Measurements from ENCODE around the gene BET1L.

The BET1L gene

GRCh38 chr11:209275-210121 lies 2.3 kb upstream of the BET1L start:
- no CpG with 5 or more reads among the region's 29 CpGs for WGBS, 2 donors (ENCODE audit: extremely low coverage in 2 of 2, insufficient read length in 2 of 2, insufficient replicate concordance in 1 of 2)
- Histone ChIP-seq H3K27me3 (ENCODE audit: control insufficient read depth in 3 of 3, insufficient read depth in 3 of 3, low read depth in 1 of 3, low read length in 3 of 3) (no peaks in the 10 kb centered on the region), H3K9ac (ENCODE audit: low read depth, low read length, poor library complexity) (peak overlapping the region; percentile 97), H3K18ac (ENCODE audit: low read length) (no peak overlapping the region), H2BK15ac (ENCODE audit: low read length) (no peak overlapping the region), H3K14ac (ENCODE audit: low read length) (no peak overlapping the region), H2AFZ (ENCODE audit: low read length) (peak overlapping the region; percentile 75), H3K79me1 (ENCODE audit: low read depth, low read length) (peaks cover 29% of the 10 kb centered on the region), H4K91ac (ENCODE audit: low read depth, low read length, poor library complexity) (no peak overlapping the region), H3K23ac (ENCODE audit: low read depth, low read length, poor library complexity) (peak overlapping the region; percentile 22), H3K4me3 (ENCODE audit: low read length in 2 of 2) (peak overlapping the region; percentile 89 to 91), H3K27ac (replicated peaks; ENCODE audit: low read length) (no peak overlapping the region), H2AK5ac (ENCODE audit: low read depth, low read length) (peak overlapping the region; percentile 64), H2BK120ac (ENCODE audit: low read depth, low read length) (no peak overlapping the region), H3K4me1 (ENCODE audit: control insufficient read depth in 2 of 2, insufficient read depth in 1 of 2, low read depth in 1 of 2, low read length in 2 of 2) (peaks cover 15 to 18% of the 10 kb centered on the region in 2 donors), H2BK5ac (ENCODE audit: low read length) (peak overlapping the region; percentile 85), H3K36me3 (replicated peaks in 1 of 2; ENCODE audit: control insufficient read depth in 2 of 2, insufficient read depth in 2 of 2, low read length in 2 of 2) (peaks cover 56 to 68% of the 10 kb centered on the region in 2 donors), H3K4me2 (ENCODE audit: insufficient read depth, low read length, poor library complexity, severe bottlenecking) (peak overlapping the region; percentile 71), H4K8ac (ENCODE audit: low read depth, low read length) (no peak overlapping the region), H3K9me3 (replicated peaks in 1 of 2; ENCODE audit: control insufficient read depth in 2 of 2, insufficient read depth in 1 of 2, low read depth in 1 of 2, low read length in 2 of 2) (no peaks in the 10 kb centered on the region), H3K4ac (ENCODE audit: low read length) (no peak overlapping the region), H2BK12ac (ENCODE audit: low read length) (no peak overlapping the region)
- DNase-seq (ENCODE audit: low spot score) = no peak

GRCh38 chr11:208917-209260 lies 1.7 kb upstream of the BET1L start:
- no CpG with 5 or more reads among the region's 26 CpGs for WGBS, 2 donors (ENCODE audit: extremely low coverage in 2 of 2, insufficient read length in 2 of 2, insufficient replicate concordance in 1 of 2)
- H2AK5ac ChIP-seq (ENCODE audit: low read depth, low read length) = peak overlapping the region; percentile 64
- H3K18ac ChIP-seq (ENCODE audit: low read length) = peak overlapping the region; percentile 90
- H4K8ac ChIP-seq (ENCODE audit: low read depth, low read length) = no peak overlapping the region
- no peak overlapping the region for H2BK12ac ChIP-seq (ENCODE audit: low read length)
- H3K27ac ChIP-seq (replicated peaks; ENCODE audit: low read length) = no peak overlapping the region
- H2AFZ ChIP-seq (ENCODE audit: low read length) = peak overlapping the region; percentile 75
- H3K4ac ChIP-seq (ENCODE audit: low read length) = no peak overlapping the region
- H3K9ac ChIP-seq (ENCODE audit: low read depth, low read length, poor library complexity) = peak overlapping the region; percentile 97
- H4K91ac ChIP-seq (ENCODE audit: low read depth, low read length, poor library complexity) = no peak overlapping the region
- peak overlapping the region; percentile 89 to 91 for H3K4me3 ChIP-seq (ENCODE audit: low read length in 2 of 2)
- no peak overlapping the region for H2BK120ac ChIP-seq (ENCODE audit: low read depth, low read length)
- H3K9me3 ChIP-seq (replicated peaks in 1 of 2; ENCODE audit: control insufficient read depth in 2 of 2, insufficient read depth in 1 of 2, low read depth in 1 of 2, low read length in 2 of 2) = no peaks in the 10 kb centered on the region
- H3K4me2 ChIP-seq (ENCODE audit: insufficient read depth, low read length, poor library complexity, severe bottlenecking) = peak overlapping the region; percentile 71
- peaks cover 55 to 68% of the 10 kb centered on the region in 2 donors for H3K36me3 ChIP-seq (replicated peaks in 1 of 2; ENCODE audit: control insufficient read depth in 2 of 2, insufficient read depth in 2 of 2, low read length in 2 of 2)
- H3K23ac ChIP-seq (ENCODE audit: low read depth, low read length, poor library complexity) = peak overlapping the region; percentile 87
- H3K27me3 ChIP-seq (ENCODE audit: control insufficient read depth in 3 of 3, insufficient read depth in 3 of 3, low read depth in 1 of 3, low read length in 3 of 3) = no peaks in the 10 kb centered on the region
- no peak overlapping the region for H2BK15ac ChIP-seq (ENCODE audit: low read length)
- peaks cover 15 to 18% of the 10 kb centered on the region in 2 donors for H3K4me1 ChIP-seq (ENCODE audit: control insufficient read depth in 2 of 2, insufficient read depth in 1 of 2, low read depth in 1 of 2, low read length in 2 of 2)
- peaks cover 32% of the 10 kb centered on the region for H3K79me1 ChIP-seq (ENCODE audit: low read depth, low read length)
- no peak overlapping the region for H3K14ac ChIP-seq (ENCODE audit: low read length)
- DNase-seq (ENCODE audit: low spot score) = no peak
- H2BK5ac ChIP-seq (ENCODE audit: low read length) = peak overlapping the region; percentile 85

GRCh38 chr11:208181-208916 lies 1.1 kb upstream of the BET1L start:
- WGBS, 2 donors (ENCODE audit: extremely low coverage in 2 of 2, insufficient read length in 2 of 2, insufficient replicate concordance in 1 of 2) = no CpG with 5 or more reads among the region's 57 CpGs
- peak overlapping the region; percentile 97 for H3K23ac ChIP-seq (ENCODE audit: low read depth, low read length, poor library complexity)
- H2AK5ac ChIP-seq (ENCODE audit: low read depth, low read length) = peak overlapping the region; percentile 12
- H3K9me3 ChIP-seq (replicated peaks in 1 of 2; ENCODE audit: control insufficient read depth in 2 of 2, insufficient read depth in 1 of 2, low read depth in 1 of 2, low read length in 2 of 2) = no peaks in the 10 kb centered on the region
- H3K27ac ChIP-seq (replicated peaks; ENCODE audit: low read length) = peak overlapping the region; percentile 94
- no peak overlapping the region for H4K8ac ChIP-seq (ENCODE audit: low read depth, low read length)
- H3K79me1 ChIP-seq (ENCODE audit: low read depth, low read length) = peaks cover 33% of the 10 kb centered on the region
- H4K91ac ChIP-seq (ENCODE audit: low read depth, low read length, poor library complexity) = no peak overlapping the region
- peaks cover 15 to 18% of the 10 kb centered on the region in 2 donors for H3K4me1 ChIP-seq (ENCODE audit: control insufficient read depth in 2 of 2, insufficient read depth in 1 of 2, low read depth in 1 of 2, low read length in 2 of 2)
- no peak overlapping the region for H3K4ac ChIP-seq (ENCODE audit: low read length)
- H2AFZ ChIP-seq (ENCODE audit: low read length) = peak overlapping the region; percentile 85
- DNase-seq (ENCODE audit: low spot score) = peak; percentile 78
- H3K4me3 ChIP-seq (ENCODE audit: low read length in 2 of 2) = peak overlapping the region; percentile 89 to 91
- H2BK5ac ChIP-seq (ENCODE audit: low read length) = peak overlapping the region; percentile 85
- no peak overlapping the region for H3K14ac ChIP-seq (ENCODE audit: low read length)
- peaks cover 57 to 68% of the 10 kb centered on the region in 2 donors for H3K36me3 ChIP-seq (replicated peaks in 1 of 2; ENCODE audit: control insufficient read depth in 2 of 2, insufficient read depth in 2 of 2, low read length in 2 of 2)
- H3K4me2 ChIP-seq (ENCODE audit: insufficient read depth, low read length, poor library complexity, severe bottlenecking) = peak overlapping the region; percentile 91
- H3K9ac ChIP-seq (ENCODE audit: low read depth, low read length, poor library complexity) = peak overlapping the region; percentile 97
- no peaks in the 10 kb centered on the region for H3K27me3 ChIP-seq (ENCODE audit: control insufficient read depth in 3 of 3, insufficient read depth in 3 of 3, low read depth in 1 of 3, low read length in 3 of 3)
- H2BK120ac ChIP-seq (ENCODE audit: low read depth, low read length) = peak overlapping the region; percentile 63
- no peak overlapping the region for H2BK15ac ChIP-seq (ENCODE audit: low read length)
- peak overlapping the region; percentile 90 for H3K18ac ChIP-seq (ENCODE audit: low read length)
- no peak overlapping the region for H2BK12ac ChIP-seq (ENCODE audit: low read length)

GRCh38 chr11:207863-208180 lies 623 bp upstream of the BET1L start:
- peaks cover 55 to 64% of the 10 kb centered on the region in 2 donors for H3K36me3 ChIP-seq (replicated peaks in 1 of 2; ENCODE audit: control insufficient read depth in 2 of 2, insufficient read depth in 2 of 2, low read length in 2 of 2)
- DNase-seq (ENCODE audit: low spot score) = no peak

More at GRCh38 chr11:207863-208180, 623 bp upstream of the BET1L start:
- Histone ChIP-seq H3K27ac (replicated peaks; ENCODE audit: low read length) (peak overlapping the region; percentile 94), H3K14ac (ENCODE audit: low read length) (no peak overlapping the region), H4K91ac (ENCODE audit: low read depth, low read length, poor library complexity) (peak overlapping the region; percentile 89), H3K9me3 (replicated peaks in 1 of 2; ENCODE audit: control insufficient read depth in 2 of 2, insufficient read depth in 1 of 2, low read depth in 1 of 2, low read length in 2 of 2) (no peaks in the 10 kb centered on the region), H3K79me1 (ENCODE audit: low read depth, low read length) (peaks cover 33% of the 10 kb centered on the region), H3K4me1 (ENCODE audit: control insufficient read depth in 2 of 2, insufficient read depth in 1 of 2, low read depth in 1 of 2, low read length in 2 of 2) (peaks cover 15 to 18% of the 10 kb centered on the region in 2 donors), H2BK12ac (ENCODE audit: low read length) (no peak overlapping the region), H4K8ac (ENCODE audit: low read depth, low read length) (no peak overlapping the region), H3K4me2 (ENCODE audit: insufficient read depth, low read length, poor library complexity, severe bottlenecking) (peak overlapping the region; percentile 91), H2BK15ac (ENCODE audit: low read length) (peak overlapping the region; percentile 69), H2BK5ac (ENCODE audit: low read length) (peak overlapping the region; percentile 85), H3K23ac (ENCODE audit: low read depth, low read length, poor library complexity) (peak overlapping the region; percentile 97), H2AFZ (ENCODE audit: low read length) (peak overlapping the region; percentile 85), H3K9ac (ENCODE audit: low read depth, low read length, poor library complexity) (peak overlapping the region; percentile 95), H3K4ac (ENCODE audit: low read length) (no peak overlapping the region), H2AK5ac (ENCODE audit: low read depth, low read length) (peak overlapping the region; percentile 12), H3K18ac (ENCODE audit: low read length) (peak overlapping the region; percentile 89), H3K4me3 (ENCODE audit: low read length in 2 of 2) (peak overlapping the region; percentile 88 to 91), H3K27me3 (ENCODE audit: control insufficient read depth in 3 of 3, insufficient read depth in 3 of 3, low read depth in 1 of 3, low read length in 3 of 3) (no peaks in the 10 kb centered on the region), H2BK120ac (ENCODE audit: low read depth, low read length) (peak overlapping the region; percentile 63)
- WGBS, 2 donors (ENCODE audit: extremely low coverage in 2 of 2, insufficient read length in 2 of 2, insufficient replicate concordance in 1 of 2) = no CpG with 5 or more reads among the region's 27 CpGs
